ENCODE measurements around the gene CCDC157.

The CCDC157 gene

DNA sequence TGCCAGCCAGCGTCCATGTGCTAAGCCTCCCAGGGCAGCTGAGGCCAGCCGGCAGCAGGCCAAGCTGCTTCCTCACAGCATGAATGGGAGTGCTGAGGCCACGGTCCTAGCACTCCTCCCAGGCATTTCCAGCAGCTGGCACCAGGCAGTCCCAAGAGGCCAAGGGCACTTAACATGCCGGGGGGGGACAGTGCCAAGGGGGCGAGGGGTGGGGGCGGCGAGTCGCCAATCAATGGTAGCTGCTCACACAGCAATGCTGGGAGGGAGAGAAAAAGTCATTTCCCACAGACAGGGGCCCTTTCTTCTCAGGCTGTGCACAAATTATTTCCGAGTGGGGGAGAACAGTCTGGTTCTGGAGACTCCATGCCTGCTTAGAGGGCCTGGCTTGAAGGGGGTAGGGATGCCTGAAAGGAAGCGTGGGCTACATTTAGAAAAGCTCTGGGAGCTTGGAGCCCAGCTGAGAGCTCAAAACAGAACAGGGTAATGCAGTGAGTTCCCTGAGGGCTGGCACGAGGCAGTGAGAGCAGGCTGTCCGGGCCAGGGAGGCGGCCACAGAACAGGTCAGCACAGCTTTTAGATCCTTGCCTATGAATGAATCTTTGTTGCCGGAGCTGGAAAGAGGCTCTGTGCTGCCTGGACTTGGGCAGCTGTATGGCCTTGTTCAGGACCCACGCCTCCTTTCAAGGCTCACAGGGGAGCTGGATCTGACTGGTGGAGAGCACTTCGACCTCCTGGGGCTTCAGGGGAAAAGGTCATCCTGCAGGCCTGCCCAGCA is 15.7 kb upstream of the CCDC157 start:
- no peaks in the 10 kb centered on the region for H3K9me2 ChIP-seq (ENCODE audit: low read depth, low read length)
- no peak overlapping the region for H3K4me3 ChIP-seq (ENCODE audit: low read depth, low read length, poor library complexity, severe bottlenecking)
- H3K27me3 ChIP-seq (ENCODE audit: insufficient read depth, low read length) = no peaks in the 10 kb centered on the region
- H3K9me3 ChIP-seq (ENCODE audit: low read length) = no peaks in the 10 kb centered on the region
- H3K4me1 ChIP-seq (ENCODE audit: insufficient read depth, low read length, severe bottlenecking) = no peaks in the 10 kb centered on the region
- H3F3A ChIP-seq (ENCODE audit: insufficient read depth, low read length) = no peaks in the 10 kb centered on the region
- H3K79me2 ChIP-seq (ENCODE audit: insufficient read depth, low read length) = no peaks in the 10 kb centered on the region
- no peak for TF ChIP-seq EZH2 (IDR thresholded peaks at IDR 0.05; ENCODE audit: borderline replicate concordance, low read length)
- TF ChIP-seq CTCF (IDR thresholded peaks at IDR 0.05; ENCODE audit: low read length) = no peak
- no peaks in the 10 kb centered on the region for H4K20me1 ChIP-seq (ENCODE audit: insufficient read depth, low read length)
- H3K36me3 ChIP-seq (ENCODE audit: insufficient read depth, low read length) = peaks cover 99% of the 10 kb centered on the region
- no peak overlapping the region for H3K27ac ChIP-seq (ENCODE audit: low read depth, low read length, poor library complexity, severe bottlenecking)
- no peak overlapping the region for H3K4me2 ChIP-seq (ENCODE audit: low read length)
- no peak overlapping the region for H2AFZ ChIP-seq (ENCODE audit: low read length)
- H3K9ac ChIP-seq (ENCODE audit: low read length) = no peak overlapping the region

GRCh38 chr22:30344447-30345200 is 12.2 kb upstream of the CCDC157 start:
- peaks cover 98% of the 10 kb centered on the region for H3K36me3 ChIP-seq (ENCODE audit: insufficient read depth, low read length)
- no peak overlapping the region for H3K27ac ChIP-seq (ENCODE audit: low read depth, low read length, poor library complexity, severe bottlenecking)
- no peak overlapping the region for H3K4me3 ChIP-seq (ENCODE audit: low read depth, low read length, poor library complexity, severe bottlenecking)
- H3K4me1 ChIP-seq (ENCODE audit: insufficient read depth, low read length, severe bottlenecking) = no peaks in the 10 kb centered on the region
- no peak overlapping the region for H3K9ac ChIP-seq (ENCODE audit: low read length)
- no peaks in the 10 kb centered on the region for H3F3A ChIP-seq (ENCODE audit: insufficient read depth, low read length)
- no peaks in the 10 kb centered on the region for H3K79me2 ChIP-seq (ENCODE audit: insufficient read depth, low read length)
- no peak overlapping the region for H3K4me2 ChIP-seq (ENCODE audit: low read length)
- no peak overlapping the region for H2AFZ ChIP-seq (ENCODE audit: low read length)
- H3K9me2 ChIP-seq (ENCODE audit: low read depth, low read length) = no peaks in the 10 kb centered on the region
- H3K9me3 ChIP-seq (ENCODE audit: low read length) = no peaks in the 10 kb centered on the region
- H4K20me1 ChIP-seq (ENCODE audit: insufficient read depth, low read length) = no peaks in the 10 kb centered on the region
- no peaks in the 10 kb centered on the region for H3K27me3 ChIP-seq (ENCODE audit: insufficient read depth, low read length)
- TF ChIP-seq CTCF (IDR thresholded peaks at IDR 0.05; ENCODE audit: low read length) (no peak), EZH2 (IDR thresholded peaks at IDR 0.05; ENCODE audit: borderline replicate concordance, low read length) (no peak)

- Histone ChIP-seq H3K27me3 (ENCODE audit: insufficient read depth, low read length) (no peaks in the 10 kb centered on the region), H4K20me1 (ENCODE audit: insufficient read depth, low read length) (no peaks in the 10 kb centered on the region), H3K36me3 (ENCODE audit: insufficient read depth, low read length) (peaks cover 97% of the 10 kb centered on the region), H3K9ac (ENCODE audit: low read length) (no peak overlapping the region), H3K4me1 (ENCODE audit: insufficient read depth, low read length, severe bottlenecking) (no peaks in the 10 kb centered on the region), H3K4me2 (ENCODE audit: low read length) (no peak overlapping the region), H3F3A (ENCODE audit: insufficient read depth, low read length) (no peaks in the 10 kb centered on the region), H3K27ac (ENCODE audit: low read depth, low read length, poor library complexity, severe bottlenecking) (no peak overlapping the region), H3K79me2 (ENCODE audit: insufficient read depth, low read length) (no peaks in the 10 kb centered on the region), H3K9me3 (ENCODE audit: low read length) (no peaks in the 10 kb centered on the region), H2AFZ (ENCODE audit: low read length) (no peak overlapping the region), H3K4me3 (ENCODE audit: low read depth, low read length, poor library complexity, severe bottlenecking) (no peak overlapping the region), H3K9me2 (ENCODE audit: low read depth, low read length) (no peaks in the 10 kb centered on the region)
- TF ChIP-seq CTCF (IDR thresholded peaks at IDR 0.05; ENCODE audit: low read length) (no peak), EZH2 (IDR thresholded peaks at IDR 0.05; ENCODE audit: borderline replicate concordance, low read length) (no peak)
Measured at GRCh38 chr22:30347255-30347892, 9.4 kb upstream of the CCDC157 start.
